Endothelial cell of umbilical vein (primary cell): ENCODE measurements around the gene YTHDF2.

Experiments
- EZH2 ChIP-seq: IDR thresholded peaks from 2 replicates; pipeline ENCODE4 v1.6.1; 2012; ENCODE audit warnings: borderline replicate concordance, low read depth, mild to moderate bottlenecking, moderate library complexity, low read length, inconsistent platforms; ENCODE audit not compliant: severe bottlenecking
- FOS ChIP-seq: IDR thresholded peaks from 2 replicates; pipeline ENCODE4 v1.6.1; 2011; ENCODE audit warnings: mild to moderate bottlenecking, low read length, moderate library complexity, borderline replicate concordance; ENCODE audit not compliant: insufficient read depth
- GATA2 ChIP-seq: IDR thresholded peaks from 2 replicates; pipeline ENCODE4 v1.7.0; 2011; ENCODE audit warnings: low read depth, mild to moderate bottlenecking, moderate library complexity, mixed read lengths, low read length; ENCODE audit not compliant: insufficient read length, insufficient read depth
- JUN ChIP-seq: IDR thresholded peaks from 2 replicates; pipeline ENCODE4 v1.6.1; 2011; ENCODE audit warnings: borderline replicate concordance, low read depth; ENCODE audit not compliant: insufficient read length, insufficient read depth
- MAX ChIP-seq: IDR thresholded peaks from 2 replicates; pipeline ENCODE4 v1.6.1; 2011; ENCODE audit not compliant: insufficient read depth, insufficient read length
- MYC ChIP-seq: IDR thresholded peaks from one replicate; pipeline ENCODE4 v1.6.1; 2011; ENCODE audit warnings: mild to moderate bottlenecking, low read depth, low read length
- POLR2A ChIP-seq: IDR thresholded peaks from 2 replicates; pipeline ENCODE4 v1.6.1; 2012; ENCODE audit warnings: low read depth, mild to moderate bottlenecking, control low read depth, low read length
- POLR2AphosphoS5 ChIP-seq: IDR thresholded peaks from 2 replicates; pipeline ENCODE4 v1.6.1; 2012; ENCODE audit warnings: low read depth, mild to moderate bottlenecking, control low read depth, low read length, moderate library complexity; ENCODE audit not compliant: insufficient read depth
- TF ChIP-seq, protein P1 (sequence below), 2 donors: IDR thresholded peaks; 1 replicate in 1 of 2; 2 replicates in 1 of 2; pipeline ENCODE4 v1.5.1; 2011; ENCODE audit warnings: low read length in 2 of 2, mild to moderate bottlenecking in 2 of 2, moderate library complexity in 2 of 2, control low read depth in 1 of 2, inconsistent platforms in 1 of 2, low read depth in 1 of 2; ENCODE audit not compliant: insufficient read depth in 1 of 2; ENCODE audit errors: extremely low read depth in 1 of 2

DNA sequence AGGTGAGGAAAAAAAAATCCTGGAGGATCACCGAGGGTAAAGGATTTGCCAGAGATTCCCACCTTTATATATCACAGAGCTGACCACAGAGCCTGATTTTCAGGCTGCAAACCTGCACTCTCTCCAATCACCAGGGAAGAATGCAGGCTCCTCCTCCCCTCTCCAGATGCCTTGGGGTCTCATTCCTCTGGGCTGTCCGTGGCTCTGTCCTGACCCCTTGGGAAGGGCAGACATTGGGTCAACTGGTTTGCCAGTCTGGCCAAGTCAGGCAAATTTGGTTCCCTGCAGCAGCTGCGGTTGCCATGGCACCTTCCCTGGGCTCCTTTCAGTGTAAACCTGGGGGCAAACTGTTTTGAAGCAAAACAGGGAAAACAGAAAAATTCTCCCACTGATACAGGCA is 63.6 kb downstream of the YTHDF2 start:
- TF ChIP-seq EZH2 (no peak), POLR2A (no peak), MAX (no peak), POLR2AphosphoS5 (no peak), JUN (no peak), GATA2 (no peak), MYC (no peak), FOS (no peak)
- TF ChIP-seq, protein P1, sequence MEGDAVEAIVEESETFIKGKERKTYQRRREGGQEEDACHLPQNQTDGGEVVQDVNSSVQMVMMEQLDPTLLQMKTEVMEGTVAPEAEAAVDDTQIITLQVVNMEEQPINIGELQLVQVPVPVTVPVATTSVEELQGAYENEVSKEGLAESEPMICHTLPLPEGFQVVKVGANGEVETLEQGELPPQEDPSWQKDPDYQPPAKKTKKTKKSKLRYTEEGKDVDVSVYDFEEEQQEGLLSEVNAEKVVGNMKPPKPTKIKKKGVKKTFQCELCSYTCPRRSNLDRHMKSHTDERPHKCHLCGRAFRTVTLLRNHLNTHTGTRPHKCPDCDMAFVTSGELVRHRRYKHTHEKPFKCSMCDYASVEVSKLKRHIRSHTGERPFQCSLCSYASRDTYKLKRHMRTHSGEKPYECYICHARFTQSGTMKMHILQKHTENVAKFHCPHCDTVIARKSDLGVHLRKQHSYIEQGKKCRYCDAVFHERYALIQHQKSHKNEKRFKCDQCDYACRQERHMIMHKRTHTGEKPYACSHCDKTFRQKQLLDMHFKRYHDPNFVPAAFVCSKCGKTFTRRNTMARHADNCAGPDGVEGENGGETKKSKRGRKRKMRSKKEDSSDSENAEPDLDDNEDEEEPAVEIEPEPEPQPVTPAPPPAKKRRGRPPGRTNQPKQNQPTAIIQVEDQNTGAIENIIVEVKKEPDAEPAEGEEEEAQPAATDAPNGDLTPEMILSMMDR (IDR thresholded peaks at IDR 0.05; ENCODE audit: extremely low read depth in 1 of 2, insufficient read depth in 1 of 2, low read depth in 1 of 2, low read length in 2 of 2): no peak
